ENCODE results near the gene ABT1. TPM values are rescaled to one million over a fixed set of nuclear protein-coding genes. Genes with fewer than 3 reads are reported as not detected.

Gene ABT1
- total and polyA plus RNA-seq, 2 experiments from 2014 or later, result 25.7 to 29.1 TPM

GRCh38 chr6:26613201-26613600 lies 16.4 kb downstream of the ABT1 start (continued):
- TF ChIP-seq, protein P1, sequence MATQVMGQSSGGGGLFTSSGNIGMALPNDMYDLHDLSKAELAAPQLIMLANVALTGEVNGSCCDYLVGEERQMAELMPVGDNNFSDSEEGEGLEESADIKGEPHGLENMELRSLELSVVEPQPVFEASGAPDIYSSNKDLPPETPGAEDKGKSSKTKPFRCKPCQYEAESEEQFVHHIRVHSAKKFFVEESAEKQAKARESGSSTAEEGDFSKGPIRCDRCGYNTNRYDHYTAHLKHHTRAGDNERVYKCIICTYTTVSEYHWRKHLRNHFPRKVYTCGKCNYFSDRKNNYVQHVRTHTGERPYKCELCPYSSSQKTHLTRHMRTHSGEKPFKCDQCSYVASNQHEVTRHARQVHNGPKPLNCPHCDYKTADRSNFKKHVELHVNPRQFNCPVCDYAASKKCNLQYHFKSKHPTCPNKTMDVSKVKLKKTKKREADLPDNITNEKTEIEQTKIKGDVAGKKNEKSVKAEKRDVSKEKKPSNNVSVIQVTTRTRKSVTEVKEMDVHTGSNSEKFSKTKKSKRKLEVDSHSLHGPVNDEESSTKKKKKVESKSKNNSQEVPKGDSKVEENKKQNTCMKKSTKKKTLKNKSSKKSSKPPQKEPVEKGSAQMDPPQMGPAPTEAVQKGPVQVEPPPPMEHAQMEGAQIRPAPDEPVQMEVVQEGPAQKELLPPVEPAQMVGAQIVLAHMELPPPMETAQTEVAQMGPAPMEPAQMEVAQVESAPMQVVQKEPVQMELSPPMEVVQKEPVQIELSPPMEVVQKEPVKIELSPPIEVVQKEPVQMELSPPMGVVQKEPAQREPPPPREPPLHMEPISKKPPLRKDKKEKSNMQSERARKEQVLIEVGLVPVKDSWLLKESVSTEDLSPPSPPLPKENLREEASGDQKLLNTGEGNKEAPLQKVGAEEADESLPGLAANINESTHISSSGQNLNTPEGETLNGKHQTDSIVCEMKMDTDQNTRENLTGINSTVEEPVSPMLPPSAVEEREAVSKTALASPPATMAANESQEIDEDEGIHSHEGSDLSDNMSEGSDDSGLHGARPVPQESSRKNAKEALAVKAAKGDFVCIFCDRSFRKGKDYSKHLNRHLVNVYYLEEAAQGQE (IDR thresholded peaks at IDR 0.05; ENCODE audit: unreplicated experiment), result no peak
- TF ChIP-seq CREB1 (CRISPR knock-in tag; IDR thresholded peaks at IDR 0.05; ENCODE audit: low read depth), result no peak

- H3K27ac Mint-ChIP-seq, result no peak overlapping the region
- peaks cover 75% of the 10 kb centered on the region for H3K27me3 ChIP-seq (ENCODE audit: insufficient read depth)
- TF ChIP-seq EZH2 (IDR thresholded peaks at IDR 0.05; ENCODE audit: low read depth, unreplicated experiment) (no peak), POLR2AphosphoS5 (IDR thresholded peaks at IDR 0.05; ENCODE audit: low read depth) (no peak), CTCF (conservative IDR thresholded peaks at IDR 0.05; ENCODE audit: low read depth in 2 of 2) (no peak), ZNF331 (CRISPR knock-in tag; IDR thresholded peaks at IDR 0.05; ENCODE audit: low read depth) (no peak), ETS1 (IDR thresholded peaks at IDR 0.05) (no peak), ZNF462 (CRISPR knock-in tag; IDR thresholded peaks at IDR 0.05) (no peak), NANOG (IDR thresholded peaks at IDR 0.05; ENCODE audit: borderline replicate concordance) (no peak)
These were observed 17.2 kb downstream of the ABT1 start for GRCh38 chr6:26613689-26614683.

More at GRCh38 chr6:26613689-26614683, 17.2 kb downstream of the ABT1 start:
- Histone ChIP-seq H3K79me2 (replicated peaks; ENCODE audit: insufficient read depth) (no peaks in the 10 kb centered on the region), H3K27ac (ENCODE audit: low read depth) (no peak overlapping the region), H3K4me3 (peak overlapping the region; percentile 88), H3K36me3 (ENCODE audit: insufficient read depth) (no peaks in the 10 kb centered on the region), H3K4me2 (peak overlapping the region; percentile 95), H3K9me2 (ENCODE audit: insufficient read depth) (no peaks in the 10 kb centered on the region; the same call in 1 of the 2 replicates), H4K20me1 (replicated peaks; ENCODE audit: insufficient read depth) (no peaks in the 10 kb centered on the region), H3F3A (replicated peaks; ENCODE audit: low read depth) (0 out of 2 replicates have a peak, but pooled peaks cover 7% of the 10 kb centered on the region), H3K4me1 (ENCODE audit: insufficient read depth) (peaks cover 12% of the 10 kb centered on the region; the same call in 1 of the 2 replicates), H2AFZ (peak overlapping the region; percentile 100)
- Mint-ChIP-seq H3K4me1 (peaks cover 16% of the 10 kb centered on the region), H3K4me3 (peak overlapping the region; percentile 93), H3K36me3 (ENCODE audit: low read depth) (no peaks in the 10 kb centered on the region), H3K9me3 (peaks cover 15% of the 10 kb centered on the region; the same call in 2 of the 3 replicates), H3K27me3 (ENCODE audit: insufficient read depth, low read depth, poor library complexity) (peaks cover 47% of the 10 kb centered on the region)
- ATAC-seq (peak; percentile 86), DNase-seq (ENCODE audit: low spot score) (peak; percentile 77)
